HS-27A (cell line): Measurements from ENCODE around the gene IFT74.
A peak's percentile ranks its signal among the peaks of the same experiment; 100 is the strongest.

ENCODE experiments used
- DNase-seq: peaks from one replicate; pipeline ENCODE4 v3.0.0-alpha.2; 2012; ENCODE audit warnings: low read depth, missing footprints

Gene IFT74

GRCh38 chr9:26974927-26975326, 18.7 kb downstream of the IFT74 start:
- no peak for DNase-seq

GRCh38 chr9:26975728-26976707, 19.8 kb downstream of the IFT74 start:
- DNase-seq = no peak

- DNase-seq = no peak
Observed at GRCh38 chr9:26983340-26983739, 27.1 kb downstream of the IFT74 start.

GRCh38 chr9:26995810-26996209, 39.6 kb downstream of the IFT74 start:
- no peak for DNase-seq

GRCh38 chr9:27003426-27004077, 47.3 kb downstream of the IFT74 start:
- no peak for DNase-seq

- DNase-seq = no peak
Observed at GRCh38 chr9:27005491-27005890, 49.3 kb downstream of the IFT74 start, which contains the start of gene LRRC19. LRRC19 (minus strand) TSS chr9:27005672; CDS start chr9:26999694, 5,978 bp downstream.

- DNase-seq = no peak
Observed at GRCh38 chr9:27019589-27019988, 63.4 kb downstream of the IFT74 start.

GRCh38 chr9:27022920-27023319, 66.7 kb downstream of the IFT74 start:
- DNase-seq = no peak

- DNase-seq = no peak
Observed at GRCh38 chr9:27029186-27029585, 73.0 kb downstream of the IFT74 start.

GRCh38 chr9:27033815-27034403, 77.7 kb downstream of the IFT74 start:
- peak; percentile 17 for DNase-seq

- no peak for DNase-seq
Observed at GRCh38 chr9:27037499-27037898, 81.3 kb downstream of the IFT74 start.

GRCh38 chr9:27041746-27042145, 85.5 kb downstream of the IFT74 start:
- DNase-seq = no peak

GRCh38 chr9:27042476-27042875, 86.3 kb downstream of the IFT74 start:
- DNase-seq = no peak

GRCh38 chr9:27043176-27043575, 87.0 kb downstream of the IFT74 start:
- DNase-seq = no peak

GRCh38 chr9:27047136-27047535, 90.9 kb downstream of the IFT74 start:
- no peak for DNase-seq

- DNase-seq = no peak
Observed at GRCh38 chr9:27053369-27054022, 97.3 kb downstream of the IFT74 start.

- no peak for DNase-seq
Observed at GRCh38 chr9:27054125-27054524, 97.9 kb downstream of the IFT74 start.

- DNase-seq = no peak
Observed at GRCh38 chr9:27054841-27055240, 98.6 kb downstream of the IFT74 start.

GRCh38 chr9:27059412-27059811, 103.2 kb downstream of the IFT74 start:
- DNase-seq = no peak

GRCh38 chr9:27059907-27060306, 103.7 kb downstream of the IFT74 start:
- DNase-seq = no peak

GRCh38 chr9:27065288-27065687, 109.1 kb downstream of the IFT74 start:
- no peak for DNase-seq
